Mononuclear cell (primary cell): ENCODE results near the gene UGT1A5. TPM values are rescaled to one million over a fixed set of nuclear protein-coding genes. Genes with fewer than 3 reads are reported as not detected.
"Not testable (repeated sequence)": the region's sequence is repeated elsewhere in the genome, so short reads cannot be mapped to it uniquely, and the experiment has no call there.

Experiments used
- H3K27me3 ChIP-seq: 2 replicates; pipeline ENCODE4 v1.6.0; 2011; ENCODE audit warnings: low read length, control low read depth; ENCODE audit not compliant: insufficient read depth
- H3K4me1 ChIP-seq: 2 replicates; pipeline ENCODE4 v1.5.1; 2011; ENCODE audit warnings: mild to moderate bottlenecking, low read length, control low read depth; ENCODE audit not compliant: insufficient read depth
- H3K4me3 ChIP-seq: 2 replicates; pipeline ENCODE4 v1.5.1; 2011; ENCODE audit warnings: mild to moderate bottlenecking, low read length, moderate library complexity
- H3K9me3 ChIP-seq: 2 replicates; pipeline ENCODE4 v1.5.1; 2011; ENCODE audit warnings: low read depth, mild to moderate bottlenecking, control low read depth, low read length
- total RNA-seq: library from RNA; depleted of rRNA; stranded (reverse); fragments of >200 nt; gene quantifications from one replicate; pipeline ENCODE4 v1.2.3, GENCODE V29; 2012

The UGT1A5 gene
- total RNA-seq, 1 donor = not detected

DNA sequence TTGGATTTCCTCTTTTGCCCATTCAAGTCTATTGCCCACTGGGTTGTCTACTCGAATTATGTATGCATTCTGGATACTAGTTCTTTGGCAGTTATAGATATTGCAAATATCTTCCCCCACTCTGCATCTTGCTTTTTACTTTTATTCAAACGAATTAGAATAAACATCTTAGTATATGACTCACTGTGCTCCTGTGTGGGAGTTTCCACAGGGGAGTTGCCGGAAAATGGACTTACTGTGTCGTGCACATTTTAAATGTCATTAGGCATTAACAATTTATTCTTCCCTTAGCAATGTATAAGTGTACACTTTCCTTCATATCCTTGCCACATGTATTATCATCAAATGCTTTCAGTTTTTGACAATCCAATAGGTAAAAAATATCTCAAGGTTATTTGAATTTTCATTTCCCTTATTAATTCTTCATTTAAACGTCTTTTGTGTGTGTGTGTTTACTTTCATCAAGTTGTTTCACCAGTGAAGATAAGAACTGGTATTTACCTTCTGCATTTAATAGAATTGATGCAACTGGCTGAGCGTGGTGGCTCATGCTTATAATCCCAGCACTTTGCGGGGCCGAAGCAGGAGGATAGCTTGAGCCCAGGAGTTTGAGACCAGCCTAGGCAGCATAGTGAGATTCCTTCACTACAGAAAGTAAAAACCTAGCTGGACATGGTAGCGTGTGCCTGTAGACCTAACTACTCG is 4.6 kb upstream of the UGT1A5 start:
- no peak overlapping the region for H3K4me3 ChIP-seq
- no peaks in the 10 kb centered on the region for H3K9me3 ChIP-seq
- H3K4me1 ChIP-seq = no peaks in the 10 kb centered on the region
- peaks cover 4% of the 10 kb centered on the region for H3K27me3 ChIP-seq

DNA sequence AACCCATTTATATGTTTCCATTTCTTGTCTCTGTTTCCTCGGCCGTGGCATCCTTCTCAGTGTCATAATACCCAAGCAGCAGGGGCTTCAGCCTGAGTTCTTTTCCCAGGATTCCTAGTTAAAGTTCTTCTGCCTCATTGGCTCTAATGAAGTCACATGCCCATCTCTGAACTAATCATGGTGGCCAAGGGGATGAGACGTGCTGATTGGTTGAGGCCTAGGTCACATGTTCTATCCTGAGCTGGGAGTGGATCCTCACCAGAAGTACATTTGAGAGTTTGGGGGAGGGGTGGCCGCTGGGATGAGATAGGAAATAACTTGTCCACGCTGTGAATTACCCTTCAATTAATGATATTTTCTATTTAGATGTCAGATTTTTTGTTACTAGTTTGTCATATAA is 3.8 kb upstream of the UGT1A5 start:
- H3K9me3 ChIP-seq = no peaks in the 10 kb centered on the region
- H3K4me3 ChIP-seq = no peak overlapping the region
- H3K4me1 ChIP-seq = no peaks in the 10 kb centered on the region
- peaks cover 4% of the 10 kb centered on the region for H3K27me3 ChIP-seq

- no peaks in the 10 kb centered on the region for H3K9me3 ChIP-seq
- no peaks in the 10 kb centered on the region for H3K4me1 ChIP-seq
- no peak overlapping the region for H3K4me3 ChIP-seq
- peaks cover 7% of the 10 kb centered on the region for H3K27me3 ChIP-seq
Observed at GRCh38 chr2:233711312-233712008, 1.2 kb upstream of the UGT1A5 start.

DNA sequence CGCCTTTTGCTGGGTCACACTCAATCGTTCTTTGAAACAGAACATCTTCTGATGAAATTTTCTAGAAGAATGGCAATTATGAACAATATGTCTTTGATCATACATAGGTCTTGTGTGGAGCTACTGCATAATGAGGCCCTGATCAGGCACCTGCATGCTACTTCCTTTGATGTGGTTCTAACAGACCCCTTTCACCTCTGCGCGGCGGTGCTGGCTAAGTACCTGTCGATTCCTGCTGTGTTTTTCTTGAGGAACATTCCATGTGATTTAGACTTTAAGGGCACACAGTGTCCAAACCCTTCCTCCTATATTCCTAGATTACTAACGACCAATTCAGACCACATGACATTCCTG is 532 bp downstream of the UGT1A5 start:
- Histone ChIP-seq H3K27me3 (peaks cover 7% of the 10 kb centered on the region), H3K4me3 (no peak overlapping the region)

DNA sequence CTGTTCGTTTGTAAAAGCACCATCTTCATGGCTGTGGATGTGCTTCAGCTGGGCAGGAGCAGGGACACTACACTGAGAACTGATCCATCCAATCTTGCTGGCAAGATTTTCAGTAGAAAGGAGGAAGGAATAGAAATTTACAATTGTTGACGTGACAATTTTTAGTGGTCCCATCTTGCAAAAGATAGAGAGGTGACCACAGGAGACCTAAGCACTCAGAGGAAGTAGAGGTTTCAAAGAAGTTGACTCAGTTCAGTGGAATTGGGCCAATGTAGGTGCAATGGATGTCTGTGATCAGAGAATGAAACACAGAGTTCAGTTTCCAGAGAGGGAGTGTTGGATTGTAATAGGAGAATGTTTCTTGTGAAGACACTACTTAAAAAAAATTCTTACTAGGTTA is 1.4 kb downstream of the UGT1A5 start:
- no peaks in the 10 kb centered on the region for H3K4me1 ChIP-seq
- H3K9me3 ChIP-seq = no peaks in the 10 kb centered on the region
- H3K27me3 ChIP-seq = peaks cover 3% of the 10 kb centered on the region
- no peak overlapping the region for H3K4me3 ChIP-seq

More for the DNA sequence above, 532 bp downstream of the UGT1A5 start:
- no peaks in the 10 kb centered on the region for H3K4me1 ChIP-seq
- H3K9me3 ChIP-seq = no peaks in the 10 kb centered on the region

DNA sequence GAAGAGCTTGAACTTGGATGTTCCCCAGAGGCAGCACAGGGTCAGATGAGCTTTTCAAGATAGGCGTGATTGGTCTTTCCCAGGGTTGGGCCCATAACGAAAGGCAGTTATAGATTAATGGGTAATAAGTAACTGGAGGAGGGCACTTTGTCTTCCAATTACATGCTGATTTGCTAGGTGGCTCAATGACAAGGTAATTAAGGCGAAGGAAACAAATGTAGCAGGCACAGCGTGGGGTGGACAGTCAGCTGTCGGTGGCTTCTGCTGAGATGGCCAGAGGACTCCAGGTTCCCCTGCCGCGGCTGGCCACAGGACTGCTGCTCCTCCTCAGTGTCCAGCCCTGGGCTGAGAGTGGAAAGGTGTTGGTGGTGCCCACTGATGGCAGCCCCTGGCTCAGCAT is 5.8 kb downstream of the UGT1A5 start, which contains the start of gene UGT1A4:
Gene UGT1A4 (plus strand): TSS at position 185 of the 400 bp plus-strand sequence. CDS start 85 bp downstream, at position 270.
- Histone ChIP-seq H3K27me3 (peaks cover 3% of the 10 kb centered on the region), H3K9me3 (no peaks in the 10 kb centered on the region), H3K4me1 (no peaks in the 10 kb centered on the region), H3K4me3 (no peak within 1 kb of the TSS)

- H3K27me3 ChIP-seq = no peaks in the 10 kb centered on the region
Observed at GRCh38 chr2:233728723-233729301, 16.1 kb downstream of the UGT1A5 start, which contains the start of gene UGT1A3. UGT1A3 (plus strand) TSS chr2:233729042; CDS start chr2:233729127, 85 bp downstream.

GRCh38 chr2:233736868-233737653 is 24.4 kb downstream of the UGT1A5 start:
- not testable (repeated sequence) for H3K27me3 ChIP-seq, H3K4me1 ChIP-seq, H3K4me3 ChIP-seq, H3K9me3 ChIP-seq

More at GRCh38 chr2:233728723-233729301, 16.1 kb downstream of the UGT1A5 start, which contains the start of gene UGT1A3:
- H3K9me3 ChIP-seq = no peaks in the 10 kb centered on the region
- H3K4me1 ChIP-seq = no peaks in the 10 kb centered on the region
- no peak within 1 kb of the TSS for H3K4me3 ChIP-seq

- H3K9me3 ChIP-seq = no peaks in the 10 kb centered on the region
- no peaks in the 10 kb centered on the region for H3K4me1 ChIP-seq
- H3K4me3 ChIP-seq = no peak overlapping the region
- no peaks in the 10 kb centered on the region for H3K27me3 ChIP-seq
Observed at GRCh38 chr2:233740870-233741269, 28.2 kb downstream of the UGT1A5 start.

- Histone ChIP-seq H3K27me3 (no peaks in the 10 kb centered on the region), H3K4me3 (no peak overlapping the region), H3K4me1 (no peaks in the 10 kb centered on the region), H3K9me3 (no peaks in the 10 kb centered on the region)
Observed at GRCh38 chr2:233743464-233744259, 31.0 kb downstream of the UGT1A5 start.

DNA sequence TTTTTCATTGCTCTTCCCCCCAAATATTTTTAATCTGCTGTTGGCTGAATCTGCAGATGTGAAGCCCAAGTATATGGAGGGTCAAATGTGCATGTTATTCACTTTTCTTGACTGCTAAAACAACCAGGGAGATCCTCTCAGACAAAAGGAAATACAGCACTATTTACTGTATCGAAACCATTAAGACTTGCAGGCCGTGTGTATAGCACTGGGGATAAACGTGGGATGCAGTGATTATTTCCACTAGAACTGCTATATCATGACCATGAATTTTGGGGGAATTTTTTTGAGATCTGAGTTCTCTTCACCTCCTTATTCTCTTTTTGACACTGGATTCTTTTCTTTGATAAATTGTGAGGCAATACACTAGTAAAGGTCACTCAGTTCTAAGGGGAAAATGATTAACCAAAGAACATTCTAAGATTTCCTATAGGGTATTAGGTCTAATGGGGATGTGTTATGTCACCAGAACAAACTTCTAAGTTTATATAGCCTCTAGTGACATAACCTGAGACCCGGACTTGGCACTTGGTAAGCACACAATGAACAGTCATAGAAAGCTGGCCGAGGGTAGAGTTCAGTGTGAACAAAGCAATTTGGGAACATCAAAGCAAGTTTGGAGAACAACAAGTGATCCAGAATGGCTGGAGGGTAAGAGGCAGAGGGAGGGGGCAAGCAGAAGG is 32.5 kb downstream of the UGT1A5 start:
- no peaks in the 10 kb centered on the region for H3K9me3 ChIP-seq
- no peaks in the 10 kb centered on the region for H3K27me3 ChIP-seq
- no peaks in the 10 kb centered on the region for H3K4me1 ChIP-seq
- H3K4me3 ChIP-seq = no peak overlapping the region

- not testable (repeated sequence) for H3K4me3 ChIP-seq, H3K27me3 ChIP-seq, H3K9me3 ChIP-seq, H3K4me1 ChIP-seq
Observed at GRCh38 chr2:233745838-233746237, 33.1 kb downstream of the UGT1A5 start.

DNA sequence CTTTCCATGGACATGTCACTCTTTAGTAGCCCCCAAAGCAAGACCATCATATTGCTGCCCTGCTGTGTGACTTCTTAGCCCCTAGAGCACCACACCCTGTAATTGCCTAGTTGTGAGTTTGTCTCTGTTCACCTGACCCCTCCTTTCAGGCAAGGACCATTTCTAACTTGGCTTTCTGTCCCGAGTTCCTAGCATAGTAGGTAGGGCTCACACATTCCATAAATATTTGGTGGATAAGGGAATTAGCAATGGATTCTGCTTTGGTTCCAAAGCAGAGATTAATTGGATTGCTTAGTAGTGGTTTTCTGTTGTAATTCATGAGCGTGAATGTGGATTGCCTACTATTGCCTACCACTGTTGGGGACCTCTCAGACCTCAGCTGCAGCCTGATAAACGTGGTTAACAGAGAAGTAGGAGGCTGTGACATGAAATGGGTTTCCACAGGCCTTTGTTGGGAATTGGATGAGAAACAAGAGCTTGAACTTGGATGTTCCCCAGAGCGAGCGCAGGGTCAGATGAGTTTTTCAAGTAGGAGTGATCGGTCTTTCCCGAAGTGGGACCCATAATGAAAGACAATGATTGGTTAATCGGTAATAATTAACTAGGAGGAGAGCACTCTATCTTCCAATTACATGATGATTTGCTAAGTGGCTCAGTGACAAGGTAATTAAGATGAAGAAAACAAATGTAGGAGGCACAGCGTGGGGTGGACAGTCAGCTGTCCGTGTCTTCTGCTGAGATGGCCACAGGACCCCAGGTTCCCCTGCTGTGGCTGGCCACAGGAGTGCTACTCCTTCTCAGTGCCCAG is 34.0 kb downstream of the UGT1A5 start:
- Histone ChIP-seq H3K4me3 (no peak overlapping the region), H3K27me3 (no peaks in the 10 kb centered on the region), H3K4me1 (no peaks in the 10 kb centered on the region)

More for the DNA sequence above, 34.0 kb downstream of the UGT1A5 start:
- H3K9me3 ChIP-seq = no peaks in the 10 kb centered on the region
